Mesenchymal stem cell (in vitro differentiated cells and primary cell): Measurements from ENCODE around the gene DENND1B.

Source experiments
- DNase-seq: peaks from one replicate; pipeline ENCODE4 v3.0.0-alpha.2; 2013
- H2AFZ ChIP-seq: one replicate; pipeline ENCODE4 v1.6.1; 2013; ENCODE audit warnings: low read depth, mild to moderate bottlenecking, control low read depth, inconsistent platforms, low read length, moderate library complexity
- H2AK5ac ChIP-seq: 2 replicates; pipeline ENCODE4 v1.6.1; 2013; ENCODE audit warnings: low read length, moderate library complexity, mild to moderate bottlenecking, inconsistent platforms; ENCODE audit not compliant: severe bottlenecking
- H2BK120ac ChIP-seq: one replicate; pipeline ENCODE4 v1.6.1; 2013; ENCODE audit warnings: low read depth, mild to moderate bottlenecking, inconsistent platforms, low read length, moderate library complexity
- H2BK12ac ChIP-seq, 2 experiments: one replicate each; pipeline ENCODE4 v1.6.1; 2013; ENCODE audit warnings: inconsistent platforms in 2 of 2, low read length in 2 of 2, mild to moderate bottlenecking in 2 of 2, moderate library complexity in 2 of 2, control low read depth in 1 of 2
- H2BK15ac ChIP-seq: one replicate; pipeline ENCODE4 v1.6.1; 2013; ENCODE audit warnings: mild to moderate bottlenecking, low read depth, inconsistent platforms; ENCODE audit not compliant: poor library complexity, severe bottlenecking
- H2BK5ac ChIP-seq: 2 replicates; pipeline ENCODE4 v1.6.1; 2013; ENCODE audit warnings: low read depth, mild to moderate bottlenecking, low read length, control low read depth, inconsistent platforms; ENCODE audit not compliant: poor library complexity, severe bottlenecking
- H3K14ac ChIP-seq, 2 experiments: one replicate each; pipeline ENCODE4 v1.6.1; 2013; ENCODE audit warnings: inconsistent platforms in 2 of 2, low read length in 2 of 2, control low read depth in 1 of 2, mild to moderate bottlenecking in 1 of 2, moderate library complexity in 1 of 2
- H3K18ac ChIP-seq, 2 experiments: one replicate each; pipeline ENCODE4 v1.6.1; 2013; ENCODE audit warnings: inconsistent platforms in 2 of 2, low read length in 2 of 2, control low read depth in 1 of 2, low read depth in 1 of 2, mild to moderate bottlenecking in 1 of 2
- H3K23ac ChIP-seq, 2 experiments: one replicate each; pipeline ENCODE4 v1.6.1; 2013; ENCODE audit warnings: inconsistent platforms in 2 of 2, low read length in 2 of 2, mild to moderate bottlenecking in 2 of 2, moderate library complexity in 2 of 2, control low read depth in 1 of 2
- H3K27ac ChIP-seq: 2 replicates; pipeline ENCODE4 v1.5.1; 2013; ENCODE audit warnings: mild to moderate bottlenecking, moderate library complexity, low read length, control low read depth, inconsistent platforms; ENCODE audit not compliant: poor library complexity, severe bottlenecking
- H3K27me3 ChIP-seq, 2 experiments: 2 replicates each; pipeline versions ENCODE4 v1.6.1 to v1.7.0; 2013; ENCODE audit warnings: low read length in 2 of 2, mild to moderate bottlenecking in 2 of 2, moderate library complexity in 2 of 2, control low read depth in 1 of 2, inconsistent platforms in 1 of 2; ENCODE audit not compliant: control insufficient read depth in 1 of 2, insufficient read depth in 1 of 2
- H3K36me3 ChIP-seq, 2 experiments: 2 replicates each; pipeline versions ENCODE4 v1.6.1 to v1.7.0; 2013; ENCODE audit warnings: low read length in 2 of 2, control low read depth in 1 of 2, inconsistent platforms in 1 of 2, low read depth in 1 of 2, mild to moderate bottlenecking in 1 of 2; ENCODE audit not compliant: insufficient read depth in 2 of 2, control insufficient read depth in 1 of 2
- H3K4ac ChIP-seq, 2 experiments: one replicate each; pipeline ENCODE4 v1.6.1; 2013; ENCODE audit warnings: inconsistent platforms in 2 of 2, low read length in 2 of 2, mild to moderate bottlenecking in 2 of 2, moderate library complexity in 2 of 2, control low read depth in 1 of 2, low read depth in 1 of 2
- H3K4me1 ChIP-seq: 2 replicates; pipeline ENCODE4 v1.6.1; 2013; ENCODE audit warnings: low read depth, low read length, control low read depth; ENCODE audit not compliant: control insufficient read depth, insufficient read depth
- H3K4me2 ChIP-seq: 2 replicates; pipeline ENCODE4 v1.6.1; 2013; ENCODE audit warnings: low read length, mild to moderate bottlenecking, inconsistent platforms; ENCODE audit not compliant: poor library complexity, severe bottlenecking
- H3K4me3 ChIP-seq, 2 experiments: 2 replicates each; pipeline versions ENCODE4 v1.5.1 to v1.7.0; 2013; ENCODE audit warnings: low read length in 2 of 2, mild to moderate bottlenecking in 2 of 2, control low read depth in 1 of 2, low read depth in 1 of 2; ENCODE audit not compliant: insufficient read depth in 1 of 2
- H3K79me1 ChIP-seq: replicated peaks from 2 replicates; pipeline ENCODE4 v1.6.1; 2013; ENCODE audit warnings: mild to moderate bottlenecking, control low read depth, low read length, inconsistent platforms; ENCODE audit not compliant: poor library complexity, severe bottlenecking
- H3K9ac ChIP-seq: 2 replicates; pipeline ENCODE4 v1.7.0; 2013; ENCODE audit warnings: mild to moderate bottlenecking, low read length, moderate library complexity
- H3K9me3 ChIP-seq: 2 replicates; pipeline ENCODE4 v1.7.0; 2013; ENCODE audit warnings: mild to moderate bottlenecking, low read length; ENCODE audit not compliant: control insufficient read depth
- H4K8ac ChIP-seq: one replicate; pipeline ENCODE4 v1.6.1; 2013; ENCODE audit warnings: inconsistent platforms, mild to moderate bottlenecking, low read length, moderate library complexity
- H4K91ac ChIP-seq: one replicate; pipeline ENCODE4 v1.6.1; 2013; ENCODE audit warnings: mild to moderate bottlenecking, low read length, inconsistent platforms
- WGBS: methylation state at CpG from one replicate; pipeline ENCODE4 v1.1.7; 2013; ENCODE audit warnings: mixed read lengths; 5-methylcytosine and 5-hydroxymethylcytosine counted together

Gene DENND1B

DNA sequence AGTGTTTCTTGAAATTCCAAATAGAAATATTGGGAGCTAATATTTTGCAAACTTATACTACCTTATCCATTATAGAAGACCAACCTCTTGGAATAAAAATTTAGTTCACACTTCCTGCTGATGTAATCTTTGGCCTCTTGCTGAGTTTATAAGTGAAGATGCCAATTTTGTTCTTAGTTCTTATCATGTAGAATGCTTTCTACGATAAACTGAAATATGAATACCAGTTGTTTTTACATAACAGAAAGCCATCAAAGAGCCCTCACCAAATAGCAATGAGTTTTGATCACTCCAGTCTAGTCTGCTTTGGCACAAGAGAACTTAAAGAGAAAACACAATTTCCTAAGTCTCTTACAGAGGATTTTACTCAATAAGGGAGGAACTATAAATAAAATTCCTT lies 89.5 kb downstream of the DENND1B start:
- Histone ChIP-seq H3K14ac (no peak overlapping the region), H3K4me1 (no peaks in the 10 kb centered on the region), H4K91ac (no peak overlapping the region), H2BK120ac (no peak overlapping the region), H3K36me3 (peaks cover 0 to 11% of the 10 kb centered on the region in 2 experiments), H2BK15ac (no peak overlapping the region), H3K27ac (no peak overlapping the region), H3K4me2 (no peak overlapping the region), H2BK12ac (no peak overlapping the region), H3K9ac (no peak overlapping the region), H2BK5ac (no peak overlapping the region), H2AFZ (no peak overlapping the region), H3K18ac (no peak overlapping the region), H3K9me3 (peaks cover 11% of the 10 kb centered on the region), H3K4me3 (no peak overlapping the region), H3K4ac (no peak overlapping the region), H4K8ac (no peak overlapping the region), H3K23ac (no peak overlapping the region), H3K27me3 (no peaks in the 10 kb centered on the region), H2AK5ac (no peak overlapping the region), H3K79me1 (peaks cover 6% of the 10 kb centered on the region)
- WGBS = 83% methylated on average over 1 of the region's 1 CpG
- DNase-seq = no peak

DNA sequence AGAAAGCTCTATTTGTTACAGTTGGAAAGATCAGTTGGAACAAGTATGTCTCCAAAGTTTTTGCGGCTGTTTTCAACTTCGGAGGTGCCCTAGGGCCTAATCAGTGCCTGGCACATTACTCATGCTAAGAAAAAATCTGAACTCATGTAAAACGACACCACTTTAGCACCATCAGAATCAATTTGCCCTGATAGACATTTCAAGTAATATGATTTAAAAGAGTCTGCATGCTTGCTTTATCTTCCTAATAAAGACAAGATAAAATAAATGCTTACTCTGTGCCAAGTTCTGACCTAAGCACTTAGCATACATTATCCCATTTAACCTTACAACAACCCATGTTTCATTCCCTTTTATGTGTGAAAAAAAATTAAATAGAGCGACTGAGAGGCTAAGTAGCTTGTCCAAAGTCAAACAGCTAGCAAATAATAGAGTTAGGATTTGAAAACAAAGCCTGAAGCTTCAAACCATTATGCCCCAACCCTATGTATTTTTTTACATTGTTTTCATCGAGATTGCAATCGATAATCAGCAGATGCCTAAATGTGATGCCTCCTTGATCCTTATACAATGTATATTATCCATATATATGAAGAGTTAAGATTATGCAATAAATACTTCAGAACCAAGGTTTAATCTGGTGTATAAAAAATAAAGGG lies 91.3 kb downstream of the DENND1B start:
- Histone ChIP-seq H3K14ac (no peak overlapping the region), H3K4me1 (no peaks in the 10 kb centered on the region), H4K8ac (no peak overlapping the region), H2BK5ac (no peak overlapping the region), H3K18ac (no peak overlapping the region), H3K27ac (no peak overlapping the region), H3K9ac (no peak overlapping the region), H3K36me3 (peaks cover 0 to 5% of the 10 kb centered on the region in 2 experiments), H2AFZ (no peak overlapping the region), H3K79me1 (peaks cover 6% of the 10 kb centered on the region), H3K4me2 (no peak overlapping the region), H2AK5ac (no peak overlapping the region), H2BK12ac (no peak overlapping the region), H3K27me3 (no peaks in the 10 kb centered on the region), H3K23ac (no peak overlapping the region), H2BK15ac (no peak overlapping the region), H3K4me3 (no peak overlapping the region), H3K9me3 (peaks cover 11% of the 10 kb centered on the region), H2BK120ac (no peak overlapping the region), H3K4ac (no peak overlapping the region), H4K91ac (no peak overlapping the region)
- no peak for DNase-seq
- WGBS = 98% methylated on average over 4 of the region's 6 CpGs

DNA sequence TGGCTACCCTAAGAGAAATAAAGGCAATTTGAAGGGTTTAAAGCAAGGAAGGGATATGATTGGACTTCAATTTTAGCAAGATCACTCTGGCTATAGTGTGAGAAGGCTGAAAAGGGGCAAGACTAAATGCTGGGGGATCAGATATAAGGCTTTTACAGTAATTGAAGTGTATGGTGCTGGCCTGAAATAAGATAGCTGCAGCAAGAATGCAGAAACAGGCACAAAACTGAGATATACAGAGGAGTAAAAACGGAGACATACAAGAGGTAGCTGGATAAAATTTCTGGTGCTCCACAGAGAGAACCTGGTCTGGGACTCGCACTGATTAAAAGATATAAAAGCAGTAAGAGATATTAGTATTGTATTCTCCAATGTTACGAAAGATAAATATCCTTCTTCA lies 92.0 kb downstream of the DENND1B start:
- Histone ChIP-seq H2BK12ac (no peak overlapping the region), H2BK5ac (no peak overlapping the region), H3K14ac (no peak overlapping the region), H3K4me2 (no peak overlapping the region), H3K4ac (no peak overlapping the region), H4K91ac (no peak overlapping the region), H2BK15ac (no peak overlapping the region), H3K79me1 (peaks cover 4% of the 10 kb centered on the region), H3K36me3 (peaks cover 0 to under 1% of the 10 kb centered on the region in 2 experiments), H3K4me3 (no peak overlapping the region), H3K23ac (no peak overlapping the region), H3K9me3 (peaks cover 3% of the 10 kb centered on the region), H3K18ac (no peak overlapping the region), H3K9ac (no peak overlapping the region), H3K27me3 (no peaks in the 10 kb centered on the region), H4K8ac (no peak overlapping the region), H2BK120ac (no peak overlapping the region), H2AK5ac (no peak overlapping the region), H3K4me1 (no peaks in the 10 kb centered on the region), H3K27ac (no peak overlapping the region), H2AFZ (no peak overlapping the region)
- 91% methylated on average over 2 of the region's 3 CpGs for WGBS
- no peak for DNase-seq

DNA sequence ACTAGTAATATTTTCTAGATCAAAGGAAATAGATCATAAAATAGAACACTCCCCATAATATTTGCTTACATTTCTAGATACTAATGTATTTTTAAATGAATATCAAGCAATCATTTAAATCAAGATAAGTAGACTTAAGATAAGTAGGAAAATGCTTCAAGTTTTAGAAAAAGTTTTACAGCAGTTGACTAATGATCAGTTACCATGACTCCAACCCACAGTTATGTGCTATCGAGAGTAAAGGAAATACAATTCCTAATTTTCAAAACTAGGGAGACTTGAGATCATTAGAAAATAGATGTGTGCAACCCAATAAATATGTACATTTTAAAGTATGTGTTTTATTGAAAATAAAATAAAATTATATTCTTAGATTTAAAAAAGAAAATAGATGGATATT lies 95.0 kb downstream of the DENND1B start:
- Histone ChIP-seq H3K4me3 (no peak overlapping the region), H2BK5ac (no peak overlapping the region), H4K8ac (no peak overlapping the region), H3K4me1 (no peaks in the 10 kb centered on the region), H2BK15ac (no peak overlapping the region), H3K27me3 (no peaks in the 10 kb centered on the region), H3K9me3 (no peaks in the 10 kb centered on the region), H2AFZ (no peak overlapping the region), H2AK5ac (no peak overlapping the region), H3K79me1 (peaks cover 6% of the 10 kb centered on the region), H3K36me3 (no peaks in the 10 kb centered on the region), H2BK120ac (no peak overlapping the region), H3K9ac (no peak overlapping the region), H3K23ac (no peak overlapping the region), H4K91ac (no peak overlapping the region), H2BK12ac (no peak overlapping the region), H3K18ac (no peak overlapping the region), H3K27ac (no peak overlapping the region), H3K4me2 (no peak overlapping the region), H3K4ac (no peak overlapping the region), H3K14ac (no peak overlapping the region)
- no CpG with 5 or more reads among the region's 1 CpG for WGBS
- no peak for DNase-seq
